Gastrocnemius medialis (tissue), 4 donors: ENCODE results near the gene IQCE.

Experiments
- CTCF ChIP-seq, 5 experiments: fragments of 450-650 bp in 3 of 5; fragments of 200-600 bp in 2 of 5; sonication (generic) in 2 of 5; IDR thresholded peaks in 4 of 5; conservative IDR thresholded peaks in 1 of 5; 1 replicate in 4 of 5; 2 replicates in 1 of 5; pipeline ENCODE4 v1.5.1; 2016 to 2019; ENCODE audit warnings: antibody characterized with exemption in 5 of 5, mild to moderate bottlenecking in 3 of 5, moderate library complexity in 3 of 5
- POLR2A ChIP-seq, 2 donors: fragments of 450-650 bp; IDR thresholded peaks; one replicate each; pipeline ENCODE4 v1.6.1; 2017; ENCODE audit warnings: antibody characterized with exemption in 2 of 2, mild to moderate bottlenecking in 2 of 2, moderate library complexity in 2 of 2

- TF ChIP-seq CTCF (IDR thresholded peaks at IDR 0.05 in 4 of 5, conservative IDR thresholded peaks at IDR 0.05 in 1 of 5) = no peak
- no peak for TF ChIP-seq POLR2A (IDR thresholded peaks at IDR 0.05)
Observed at GRCh38 chr7:2575046-2575732, 16.4 kb downstream of the IQCE start.
